Esophagus squamous epithelium (tissue), 5 donors: ENCODE results near the gene OR5AK2. TPM values are rescaled to one million over a fixed set of nuclear protein-coding genes. Genes with fewer than 3 reads are reported as not detected.
"Not testable (repeated sequence)": the region's sequence is repeated elsewhere in the genome, so short reads cannot be mapped to it uniquely, and the experiment has no call there.

ENCODE experiments used
- DNase-seq: peaks from one replicate; lab custom pipeline; 2025; lab: John Stamatoyannopoulos, UW
- H3K27ac ChIP-seq, 4 donors: fragments of 200-600 bp; sonication (generic); one replicate each; pipeline ENCODE4 v1.5.1; 2016 to 2019; ENCODE audit warnings: mild to moderate bottlenecking in 1 of 4
- H3K27me3 ChIP-seq, 4 donors: fragments of 200-600 bp; sonication (generic); 1 replicate in 3 of 4; 2 replicates in 1 of 4; pipeline versions ENCODE4 v1.5.1 to v1.6.0; 2017 to 2021; ENCODE audit warnings: antibody characterized with exemption in 1 of 4
- H3K36me3 ChIP-seq, 3 donors: fragments of 200-600 bp; sonication (generic); one replicate each; pipeline ENCODE4 v1.5.1; 2016 to 2019
- H3K4me1 ChIP-seq, 3 donors: fragments of 200-600 bp; sonication (generic); one replicate each; pipeline ENCODE4 v1.5.1; 2017 to 2019
- H3K4me3 ChIP-seq, 4 donors: fragments of 200-600 bp; sonication (generic); 1 replicate in 3 of 4; 2 replicates in 1 of 4; pipeline ENCODE4 v1.5.1; 2016 to 2019; ENCODE audit warnings: mild to moderate bottlenecking in 2 of 4, moderate library complexity in 1 of 4
- H3K9me3 ChIP-seq, 3 donors: fragments of 200-600 bp; sonication (generic); one replicate each; pipeline ENCODE4 v1.5.1; 2016 to 2019
- CTCF ChIP-seq, 6 experiments: fragments of 450-650 bp in 4 of 6; fragments of 200-600 bp in 2 of 6; sonication (generic) in 2 of 6; IDR thresholded peaks; one replicate each; pipeline ENCODE4 v1.5.1; 2016 to 2019; ENCODE audit warnings: antibody characterized with exemption in 6 of 6, mild to moderate bottlenecking in 4 of 6, moderate library complexity in 4 of 6
- POLR2A ChIP-seq, 4 donors: fragments of 450-650 bp; IDR thresholded peaks; one replicate each; pipeline ENCODE4 v1.6.1; 2017; ENCODE audit warnings: antibody characterized with exemption in 4 of 4, mild to moderate bottlenecking in 4 of 4, moderate library complexity in 3 of 4
- WGBS, 2 donors: methylation state at CpG; one replicate each; pipeline ENCODE4 v1.1.5; 2018; 5-methylcytosine and 5-hydroxymethylcytosine counted together
- intact Hi-C: fragments of 100-400 bp; cut with DNase I; formaldehyde crosslinking; loops from one replicate; pipeline ENCODE4 v1.15.0; 2022
- total RNA-seq, 4 donors: library from RNA; depleted of rRNA; stranded (reverse); fragments of >200 nt; gene quantifications; one replicate each; pipeline ENCODE4 v1.1.0, GENCODE V29; 2016
- donor health status: DM: yes; HTN: yes; CAD: no.

Gene OR5AK2
- not detected for total RNA-seq

- intact Hi-C loops = no loop called here
- Histone ChIP-seq H3K4me3 (no peak within 1 kb of the TSS), H3K4me1 (no peaks in the 10 kb centered on the region), H3K36me3 (no peaks in the 10 kb centered on the region), H3K27ac (no peak within 1 kb of the TSS), H3K9me3 (no peaks in the 10 kb centered on the region), H3K27me3 (no peaks in the 10 kb centered on the region)
- 58 to 67% methylated on average over 1 of the region's 1 CpG for WGBS, 2 donors
- no peak for DNase-seq
- TF ChIP-seq CTCF (IDR thresholded peaks at IDR 0.05) = no peak
- TF ChIP-seq POLR2A (IDR thresholded peaks at IDR 0.05) = no peak
These were observed at the start of gene OR5AK2 for GRCh38 chr11:56988614-56989013. OR5AK2 (plus strand) TSS chr11:56988914; CDS start chr11:56988914, 0 bp downstream.

GRCh38 chr11:56945526-56945925 is 43.2 kb upstream of the OR5AK2 start:
- H3K27me3 ChIP-seq, H3K36me3 ChIP-seq, H3K4me3 ChIP-seq, H3K4me1 ChIP-seq, H3K9me3 ChIP-seq, intact Hi-C loops, H3K27ac ChIP-seq, DNase-seq: not testable (repeated sequence)
- WGBS, 2 donors = 87 to 90% methylated on average over 6 to 7 of the region's 8 CpGs

- Histone ChIP-seq H3K27ac (no peak overlapping the region), H3K4me1 (no peaks in the 10 kb centered on the region), H3K27me3 (no peaks in the 10 kb centered on the region), H3K4me3 (no peak overlapping the region), H3K36me3 (no peaks in the 10 kb centered on the region), H3K9me3 (peaks cover 0 to 5% (median 0%) of the 10 kb centered on the region in 3 donors)
- no peak for DNase-seq
- no peak for TF ChIP-seq POLR2A (IDR thresholded peaks at IDR 0.05)
- TF ChIP-seq CTCF (IDR thresholded peaks at IDR 0.05) = no peak
- intact Hi-C loops = no loop called here
- WGBS, 2 donors = 60 to 72% methylated on average over 2 of the region's 2 CpGs
These were observed 39.7 kb upstream of the OR5AK2 start for GRCh38 chr11:56948991-56949515.

GRCh38 chr11:56950510-56950909 is 38.2 kb upstream of the OR5AK2 start:
- Histone ChIP-seq H3K27ac (no peak overlapping the region), H3K4me1 (no peaks in the 10 kb centered on the region), H3K4me3 (no peak overlapping the region), H3K27me3 (no peaks in the 10 kb centered on the region), H3K36me3 (no peaks in the 10 kb centered on the region), H3K9me3 (peaks cover 0 to 4% (median 0%) of the 10 kb centered on the region in 3 donors)
- TF ChIP-seq POLR2A (IDR thresholded peaks at IDR 0.05) (no peak), CTCF (IDR thresholded peaks at IDR 0.05) (no peak)
- intact Hi-C loops = no loop called here
- WGBS, 2 donors = 68 to 89% methylated on average over 2 of the region's 2 CpGs
- DNase-seq = no peak

GRCh38 chr11:56953907-56954306 is 34.8 kb upstream of the OR5AK2 start:
- H3K4me1 ChIP-seq, H3K9me3 ChIP-seq, H3K4me3 ChIP-seq, H3K27me3 ChIP-seq, H3K27ac ChIP-seq, H3K36me3 ChIP-seq, DNase-seq, intact Hi-C loops: not testable (repeated sequence)
- WGBS, 2 donors = 88 to 92% methylated on average over 1 of the region's 1 CpG

GRCh38 chr11:56961609-56962008 is 27.1 kb upstream of the OR5AK2 start:
- intact Hi-C loops = no loop called here
- Histone ChIP-seq H3K36me3 (no peaks in the 10 kb centered on the region), H3K9me3 (peaks cover 0 to 1% (median 0%) of the 10 kb centered on the region in 3 donors), H3K4me3 (no peak overlapping the region), H3K27ac (no peak overlapping the region), H3K4me1 (no peaks in the 10 kb centered on the region), H3K27me3 (no peaks in the 10 kb centered on the region)
- TF ChIP-seq POLR2A (IDR thresholded peaks at IDR 0.05) (no peak), CTCF (IDR thresholded peaks at IDR 0.05) (no peak)
- DNase-seq = no peak
